Hematopoietic multipotent progenitor cell treated with erythropoietin and hydrocortisone succinate and interleukin-3 and kit ligand, for 8 days (in vitro differentiated cells): ENCODE results near the gene TRIOBP.

Experiments used
- DNase-seq: peaks from one replicate; pipeline ENCODE4 v3.0.0-alpha.2; 2015

Gene TRIOBP

GRCh38 chr22:37807410-37808293 lies 110.8 kb downstream of the TRIOBP start, which contains the start of gene GCAT:
GCAT (plus strand) TSS chr22:37807934; CDS start chr22:37807968, 34 bp downstream.
- peak; percentile 94 for DNase-seq

- DNase-seq = no peak
Observed at GRCh38 chr22:37808294-37808657, 111.4 kb downstream of the TRIOBP start.

DNA sequence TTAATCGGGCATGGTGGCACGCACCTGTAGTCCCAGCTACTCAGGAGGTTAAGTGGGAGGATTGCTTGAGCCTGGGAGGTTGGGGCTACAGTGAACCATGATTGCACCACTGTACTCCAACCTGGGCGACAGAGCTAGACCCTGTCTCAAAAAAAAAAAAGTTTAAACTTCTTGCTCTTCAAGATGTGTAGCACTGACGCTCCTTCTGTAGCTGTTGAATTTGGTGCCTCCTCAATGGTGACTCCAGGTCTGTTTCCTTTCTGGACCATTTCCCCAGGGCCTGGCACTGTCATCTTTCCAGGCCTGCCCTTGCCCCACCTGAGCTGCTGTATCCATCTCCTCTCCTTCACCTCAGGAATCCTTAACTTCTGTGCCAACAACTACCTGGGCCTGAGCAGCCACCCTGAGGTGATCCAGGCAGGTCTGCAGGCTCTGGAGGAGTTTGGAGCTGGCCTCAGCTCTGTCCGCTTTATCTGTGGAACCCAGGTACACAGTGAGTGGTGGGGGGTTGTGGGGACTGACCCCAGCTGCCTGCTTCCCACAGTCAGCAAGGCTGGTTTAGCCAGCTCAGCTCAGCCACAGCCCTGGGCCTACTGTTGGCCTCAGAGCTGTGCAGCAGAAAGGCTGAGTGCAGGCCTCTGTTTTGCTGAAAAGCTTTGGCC lies 113.0 kb downstream of the TRIOBP start:
- DNase-seq = no peak

DNA sequence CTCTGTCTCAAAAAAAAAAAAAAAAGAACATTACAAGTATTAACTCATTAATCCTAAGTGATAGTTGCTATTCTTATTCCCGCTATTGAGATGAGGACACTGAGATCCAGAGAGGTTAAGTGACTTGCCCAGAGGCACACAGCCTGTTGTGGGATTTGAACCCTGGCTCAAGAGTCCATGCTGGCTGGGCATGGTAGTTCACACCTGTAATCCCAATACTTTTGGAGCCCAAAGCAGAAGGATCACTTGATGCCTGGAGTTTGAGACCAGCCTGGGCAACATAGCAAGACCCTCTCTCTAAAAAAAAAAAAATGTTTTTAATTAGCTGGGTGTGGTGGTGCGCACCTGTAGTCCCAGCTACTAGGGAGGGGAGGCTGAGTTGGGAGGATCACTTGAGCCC lies 115.0 kb downstream of the TRIOBP start:
- no peak for DNase-seq

GRCh38 chr22:37812869-37813678 lies 116.2 kb downstream of the TRIOBP start:
- no peak for DNase-seq

DNA sequence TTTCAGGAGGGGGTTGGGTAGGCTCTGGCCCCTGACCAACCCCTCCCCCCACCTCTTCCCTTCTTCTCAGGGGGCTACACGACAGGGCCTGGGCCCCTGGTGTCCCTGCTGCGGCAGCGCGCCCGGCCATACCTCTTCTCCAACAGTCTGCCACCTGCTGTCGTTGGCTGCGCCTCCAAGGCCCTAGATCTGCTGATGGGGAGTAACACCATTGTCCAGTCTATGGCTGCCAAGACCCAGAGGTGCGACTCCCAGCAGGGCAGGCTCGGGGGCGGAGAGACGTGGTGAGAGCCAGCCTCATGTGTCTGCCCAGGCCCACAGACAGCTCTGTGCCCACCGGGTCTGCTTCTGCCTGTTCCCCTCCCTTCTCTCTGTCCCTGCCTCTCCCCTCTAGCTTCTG lies 118.7 kb downstream of the TRIOBP start:
- DNase-seq = no peak

DNA sequence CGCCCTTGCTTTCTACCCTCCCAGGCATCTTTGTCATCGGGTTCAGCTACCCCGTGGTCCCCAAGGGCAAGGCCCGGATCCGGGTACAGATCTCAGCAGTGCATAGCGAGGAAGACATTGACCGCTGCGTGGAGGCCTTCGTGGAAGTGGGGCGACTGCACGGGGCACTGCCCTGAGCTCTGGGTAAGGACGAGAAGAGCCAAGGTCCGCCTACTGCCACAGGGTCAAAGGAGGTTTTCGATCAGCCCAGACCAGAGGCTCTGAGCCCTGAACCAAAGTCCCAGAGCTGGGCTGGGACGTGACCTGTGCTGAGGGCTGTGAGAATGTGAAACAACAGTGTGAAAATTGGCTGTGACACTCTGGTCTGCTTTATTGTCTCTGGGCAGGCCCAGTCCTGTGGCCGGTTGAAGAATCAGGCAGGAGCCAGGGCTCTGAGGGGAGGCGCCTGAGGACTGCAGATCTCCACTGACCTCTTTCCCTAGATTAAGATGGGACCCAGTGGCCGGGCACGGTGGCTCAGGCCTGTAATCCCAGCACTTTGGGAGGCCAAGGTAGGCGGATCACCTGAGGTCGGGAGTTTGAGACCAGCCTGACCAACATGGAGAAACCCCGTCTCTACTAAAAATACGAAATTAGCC lies 119.8 kb downstream of the TRIOBP start:
- DNase-seq = no peak

GRCh38 chr22:37817705-37818408 lies 121.0 kb downstream of the TRIOBP start:
- peak; percentile 80 for DNase-seq

DNA sequence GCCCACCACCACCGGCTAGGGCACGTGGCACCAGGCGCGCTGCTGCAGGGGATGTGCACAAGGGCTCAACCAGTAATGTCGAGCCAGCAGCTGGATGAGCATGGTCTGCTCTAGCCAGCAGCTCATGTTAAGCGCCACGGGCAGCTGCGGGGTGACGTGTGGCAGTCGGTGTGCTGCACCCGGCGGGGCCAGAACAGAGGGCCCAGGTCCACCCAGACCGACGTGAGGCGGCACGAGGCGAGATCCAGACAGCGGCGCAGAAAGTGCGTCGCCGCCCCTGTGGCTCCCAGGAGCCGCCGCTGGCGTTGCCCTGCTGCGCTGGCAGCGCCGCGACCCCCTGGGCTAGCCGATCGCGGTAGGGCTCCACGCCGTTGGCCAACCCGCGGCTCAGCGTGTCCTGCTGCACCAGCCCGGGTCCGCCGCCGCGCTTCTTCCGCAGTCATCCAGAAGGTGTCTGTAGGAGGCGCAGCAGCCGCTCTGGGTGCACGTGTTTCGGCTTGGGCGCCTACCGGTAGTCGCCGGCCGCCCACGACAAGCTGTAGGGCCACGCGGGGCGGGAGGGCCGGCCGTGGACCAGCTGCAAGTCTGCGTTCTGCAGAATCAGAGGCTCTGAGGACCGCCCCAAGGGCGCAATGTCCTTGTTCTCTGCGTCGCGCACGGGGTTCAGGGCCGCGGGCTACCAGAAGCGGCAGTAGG lies 121.7 kb downstream of the TRIOBP start:
- DNase-seq = peak; percentile 66

DNA sequence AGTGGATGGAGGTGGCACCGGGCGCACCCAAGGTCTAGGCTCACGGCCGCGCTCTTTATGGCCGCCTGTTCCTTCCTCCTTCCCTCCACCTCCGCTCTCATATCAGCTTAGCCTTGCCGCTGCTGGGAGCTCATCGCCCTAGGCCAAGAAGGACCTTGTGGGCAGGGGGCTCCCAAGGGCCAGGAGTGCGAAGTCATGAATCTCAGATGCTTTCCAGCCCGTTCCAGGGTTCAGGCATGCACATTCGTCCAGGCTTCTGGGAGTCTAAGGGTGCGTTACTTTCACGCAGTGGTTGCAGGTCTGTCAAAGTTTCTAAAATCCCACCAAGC lies 122.2 kb downstream of the TRIOBP start:
- DNase-seq = no peak

GRCh38 chr22:37820350-37820749 lies 123.5 kb downstream of the TRIOBP start:
- no peak for DNase-seq

GRCh38 chr22:37822079-37822833 lies 125.4 kb downstream of the TRIOBP start:
- DNase-seq = no peak

DNA sequence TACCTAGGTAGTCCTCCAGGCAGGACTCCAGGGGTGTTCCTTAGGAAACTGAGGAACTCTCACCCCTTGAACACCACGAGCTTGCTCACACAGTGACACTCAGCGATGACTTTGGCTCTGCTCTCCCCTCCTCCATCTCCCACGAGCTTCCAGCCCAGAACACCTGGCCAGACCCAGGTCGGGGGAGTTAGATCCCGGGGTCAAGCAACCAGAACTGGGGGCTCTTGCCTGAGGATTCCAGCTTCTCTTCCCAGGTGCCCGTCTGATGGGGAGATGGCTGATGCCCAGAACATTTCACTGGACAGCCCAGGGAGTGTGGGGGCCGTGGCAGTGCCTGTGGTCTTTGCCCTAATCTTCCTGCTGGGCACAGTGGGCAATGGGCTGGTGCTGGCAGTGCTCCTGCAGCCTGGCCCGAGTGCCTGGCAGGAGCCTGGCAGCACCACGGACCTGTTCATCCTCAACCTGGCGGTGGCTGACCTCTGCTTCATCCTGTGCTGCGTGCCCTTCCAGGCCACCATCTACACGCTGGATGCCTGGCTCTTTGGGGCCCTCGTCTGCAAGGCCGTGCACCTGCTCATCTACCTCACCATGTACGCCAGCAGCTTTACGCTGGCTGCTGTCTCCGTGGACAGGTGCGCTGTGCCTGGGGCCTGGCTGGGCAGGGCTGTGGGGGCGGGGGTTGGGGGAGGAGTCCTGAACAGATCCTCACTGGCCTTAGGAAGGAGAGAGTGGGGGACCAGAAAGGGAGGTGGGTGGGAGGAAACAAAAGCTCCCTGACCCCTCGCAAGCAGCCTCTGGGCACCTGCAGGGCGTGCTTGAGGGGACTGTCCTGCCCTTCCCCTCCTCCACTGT lies 126.5 kb downstream of the TRIOBP start, which contains the start of gene GALR3:
Gene GALR3 (plus strand): TSS at position 249 of the 852 bp plus-strand sequence. CDS start 25 bp downstream, at position 274.
- DNase-seq = no peak

- DNase-seq = peak; percentile 49
Observed at GRCh38 chr22:37824674-37825641, 128.1 kb downstream of the TRIOBP start.
